ENCODE results near the gene MYO9A. TPM values are rescaled to one million over a fixed set of nuclear protein-coding genes. Genes with fewer than 3 reads are reported as not detected.

Gene MYO9A
- total and polyA plus RNA-seq, 10 of the 15 experiments (the other 5 are each of a cell fraction or from before 2014, with no cell fraction given): 3.3 to 25.3 (median 12.2) TPM

GRCh38 chr15:72106068-72106467 is 11.9 kb downstream of the MYO9A start:
- no peak for ATAC-seq
- Histone ChIP-seq H3K4me1 (ENCODE audit: control insufficient read depth, insufficient read depth, low read length) (no peaks in the 10 kb centered on the region), H3K9me3 (replicated peaks; ENCODE audit: control insufficient read depth, insufficient read depth, low read length) (no peaks in the 10 kb centered on the region), H3K4me3 (no peak overlapping the region), H3K27me3 (replicated peaks in 1 of 2; ENCODE audit: control insufficient read depth in 2 of 2, insufficient read depth in 2 of 2, low read length in 1 of 2) (no peaks in the 10 kb centered on the region), H3K79me2 (ENCODE audit: control insufficient read depth, insufficient read depth, low read length) (no peaks in the 10 kb centered on the region; the same call in 1 of the 2 replicates), H3K27ac (ENCODE audit: control insufficient read depth, insufficient read depth) (no peak overlapping the region), H3K36me3 (ENCODE audit: control insufficient read depth in 2 of 2, insufficient read depth in 2 of 2, low read length in 1 of 2) (no peaks in the 10 kb centered on the region), H2AFZ (ENCODE audit: control insufficient read depth, low read depth, low read length) (no peak overlapping the region), H3K9ac (ENCODE audit: control insufficient read depth, insufficient read depth, low read length) (no peak overlapping the region), H3K4me2 (ENCODE audit: control insufficient read depth, insufficient read depth) (no peak overlapping the region), H4K20me1 (ENCODE audit: control insufficient read depth, insufficient read depth) (no peaks in the 10 kb centered on the region)
- no TSS peak for BruUV-seq (replicated peaks)
- ChIA-PET RAD21 (ENCODE audit: unreplicated experiment) (no interaction called here), CTCF (no interaction called here), POLR2A (interaction anchor here (1.1 kb wide), 1 partner anchor 135 kb away, joined by 7 read pairs; no protein-coding TSS in a partner anchor), SMC1A (ENCODE audit: uncharacterized antibody, unreplicated experiment) (no interaction called here)
- DNase-seq (ENCODE audit: low read depth, low spot score): no peak
- intact Hi-C loops (cut with micrococcal nuclease; ENCODE audit: unreplicated experiment) (no loop called here), in situ Hi-C loops (cut with MboI) (no loop called here)
- TF ChIP-seq MLLT1 (IDR thresholded peaks at IDR 0.05) (no peak), ATF7 (IDR thresholded peaks at IDR 0.05; ENCODE audit: low read depth) (no peak)
- FAIRE-seq: no peak
- WGBS (ENCODE audit: insufficient coverage, insufficient replicate concordance, low lambda C conversion rate, missing lambda C conversion rate): 97% methylated on average over 2 of the region's 2 CpGs

DNA sequence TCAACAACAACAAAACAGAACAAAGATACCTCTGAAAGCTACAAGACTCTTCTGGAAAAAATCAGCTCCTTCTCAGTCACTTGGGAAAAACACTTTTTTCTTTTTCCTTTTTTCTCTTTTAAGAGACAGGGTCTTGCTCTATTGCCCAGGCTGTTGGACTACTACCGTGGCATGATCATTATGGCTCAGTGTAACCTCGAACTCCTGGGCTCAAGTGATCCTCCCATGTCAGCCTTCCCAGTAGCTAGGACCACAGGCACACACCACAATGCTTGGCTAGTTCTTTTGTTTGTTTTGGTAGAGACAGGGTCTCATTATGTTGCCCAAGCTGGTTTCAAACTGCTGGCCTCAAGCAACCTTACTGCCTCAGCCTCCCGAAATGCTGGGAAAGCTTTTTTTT is 12.8 kb downstream of the MYO9A start:
- H3K27ac ChIP-seq (ENCODE audit: control insufficient read depth, insufficient read depth): no peak overlapping the region
- intact Hi-C loops (cut with micrococcal nuclease; ENCODE audit: unreplicated experiment) (no loop called here), in situ Hi-C loops (cut with MboI) (no loop called here)
- RAD21 ChIA-PET (ENCODE audit: unreplicated experiment): interaction anchor here (0.6 kb wide), 1 partner anchor 25 kb away, joined by 3 read pairs; no protein-coding TSS in a partner anchor
- no peaks in the 10 kb centered on the region for H3K9me3 ChIP-seq (replicated peaks; ENCODE audit: control insufficient read depth, insufficient read depth, low read length)
- ATAC-seq: no peak
- no peak overlapping the region for H2AFZ ChIP-seq (ENCODE audit: control insufficient read depth, low read depth, low read length)
- no peaks in the 10 kb centered on the region for H3K27me3 ChIP-seq (replicated peaks in 1 of 2; ENCODE audit: control insufficient read depth in 2 of 2, insufficient read depth in 2 of 2, low read length in 1 of 2)
- H3K79me2 ChIP-seq (ENCODE audit: control insufficient read depth, insufficient read depth, low read length): no peaks in the 10 kb centered on the region; the same call in 1 of the 2 replicates
- H3K4me3 ChIP-seq: no peak overlapping the region
- DNase-seq (ENCODE audit: low read depth, low spot score): no peak
- H3K4me2 ChIP-seq (ENCODE audit: control insufficient read depth, insufficient read depth): no peak overlapping the region
- H4K20me1 ChIP-seq (ENCODE audit: control insufficient read depth, insufficient read depth): no peaks in the 10 kb centered on the region
- POLR2A ChIA-PET: interaction anchor here (0.7 to 1.2 kb wide), 3 partner anchors 8 to 237 kb away, joined by 4 to 7 read pairs (median 6); no protein-coding TSS in a partner anchor
- 92% methylated on average over 3 of the region's 3 CpGs for WGBS (ENCODE audit: insufficient coverage, insufficient replicate concordance, low lambda C conversion rate, missing lambda C conversion rate)
- H3K9ac ChIP-seq (ENCODE audit: control insufficient read depth, insufficient read depth, low read length): no peak overlapping the region
- no peak for TF ChIP-seq YY1 (IDR thresholded peaks at IDR 0.05; ENCODE audit: low read depth, low read length)
- TF ChIP-seq E2F4 (IDR thresholded peaks at IDR 0.05; ENCODE audit: low read depth, low read length): no peak
- no peak for TF ChIP-seq USF1 (IDR thresholded peaks at IDR 0.05; ENCODE audit: borderline replicate concordance, extremely low read length, insufficient read depth, low read depth, low read length)
- TF ChIP-seq LARP7 (IDR thresholded peaks at IDR 0.05): no peak
- TF ChIP-seq STAT3 (IDR thresholded peaks at IDR 0.05; ENCODE audit: low read depth, low read length): no peak
- no peak for TF ChIP-seq RBBP5 (conservative IDR thresholded peaks at IDR 0.05)
- no peak for TF ChIP-seq ZSCAN29 (IDR thresholded peaks at IDR 0.05)
- TF ChIP-seq MLLT1 (IDR thresholded peaks at IDR 0.05): no peak
- TF ChIP-seq ELK1 (IDR thresholded peaks at IDR 0.05; ENCODE audit: low read depth, low read length): no peak
- no TSS peak for BruUV-seq (replicated peaks)
- no peaks in the 10 kb centered on the region for H3K36me3 ChIP-seq (ENCODE audit: control insufficient read depth in 2 of 2, insufficient read depth in 2 of 2, low read length in 1 of 2)
- no peak for FAIRE-seq
- CTCF ChIA-PET: no interaction called here
- H3K4me1 ChIP-seq (ENCODE audit: control insufficient read depth, insufficient read depth, low read length): no peaks in the 10 kb centered on the region
- SMC1A ChIA-PET (ENCODE audit: uncharacterized antibody, unreplicated experiment): interaction anchor here (0.6 to 1.5 kb wide), 2 partner anchors 14 to 24 kb away, joined by 4 to 10 read pairs; no protein-coding TSS in a partner anchor

All from GM12878 (cell line).